OCI-M2 (cell line): ENCODE measurements around the gene EVPLL.
"Not testable (repeated sequence)": the region's sequence is repeated elsewhere in the genome, so short reads cannot be mapped to it uniquely, and the experiment has no call there.

Experiments
- DNase-seq: peaks from one replicate; lab custom pipeline; 2025; ENCODE audit not compliant: unreplicated experiment; lab: John Stamatoyannopoulos, UW

Gene EVPLL

GRCh38 chr17:18377437-18378204 is at the start of gene EVPLL:
Gene EVPLL (plus strand): TSS chr17:18377778. CDS start chr17:18380938, 3,160 bp downstream.
- no peak for DNase-seq

GRCh38 chr17:18328643-18329204 is 48.9 kb upstream of the EVPLL start:
- DNase-seq = no peak

GRCh38 chr17:18331879-18332278 is 45.7 kb upstream of the EVPLL start:
- DNase-seq = no peak

- DNase-seq = no peak
Measured at GRCh38 chr17:18332909-18333489, 44.6 kb upstream of the EVPLL start.

- DNase-seq = not testable (repeated sequence)
Measured at GRCh38 chr17:18338158-18338557, 39.4 kb upstream of the EVPLL start.

GRCh38 chr17:18339933-18340332 is 37.6 kb upstream of the EVPLL start:
- DNase-seq = no peak

- DNase-seq = no peak
Measured at GRCh38 chr17:18344021-18344420, 33.6 kb upstream of the EVPLL start.

- DNase-seq = no peak
Measured at GRCh38 chr17:18353541-18353940, 24.0 kb upstream of the EVPLL start.

GRCh38 chr17:18356624-18357023 is 21.0 kb upstream of the EVPLL start:
- no peak for DNase-seq

- no peak for DNase-seq
Measured at GRCh38 chr17:18360518-18360917, 17.1 kb upstream of the EVPLL start.

- DNase-seq = no peak
Measured at GRCh38 chr17:18361837-18362697, 15.5 kb upstream of the EVPLL start.

GRCh38 chr17:18362698-18363100 is 14.9 kb upstream of the EVPLL start:
- DNase-seq = no peak

- DNase-seq = peak; percentile 46
Measured at GRCh38 chr17:18363101-18364049, 14.2 kb upstream of the EVPLL start, which contains the start of gene SHMT1. Gene SHMT1 (minus strand): TSS chr17:18363550. CDS start chr17:18355981, 7,569 bp downstream.

GRCh38 chr17:18364166-18364565 is 13.4 kb upstream of the EVPLL start:
- DNase-seq = no peak

- no peak for DNase-seq
Measured at GRCh38 chr17:18368946-18369345, 8.6 kb upstream of the EVPLL start.

GRCh38 chr17:18370761-18371160 is 6.8 kb upstream of the EVPLL start:
- DNase-seq = no peak

- no peak for DNase-seq
Measured at GRCh38 chr17:18371455-18371854, 6.1 kb upstream of the EVPLL start.

- not testable (repeated sequence) for DNase-seq
Measured at GRCh38 chr17:18373181-18373580, 4.4 kb upstream of the EVPLL start.

GRCh38 chr17:18374216-18374615 is 3.4 kb upstream of the EVPLL start:
- DNase-seq = no peak

- no peak for DNase-seq
Measured at GRCh38 chr17:18378205-18378505, 577 bp downstream of the EVPLL start.
